HG03064 (cell line): ENCODE data around the gene PLIN3.
"Not testable (repeated sequence)": the region's sequence is repeated elsewhere in the genome, so short reads cannot be mapped to it uniquely, and the experiment has no call there.

Experiments
- ATAC-seq: cut with Tn5 transposase; IDR thresholded peaks from one replicate; pipeline ENCODE4 v1.9.1; 2021; ENCODE audit warnings: low read depth; ENCODE audit not compliant: unreplicated experiment

The PLIN3 gene

GRCh38 chr19:4867534-4868285 is at the start of gene PLIN3:
Gene PLIN3, minus strand, starts transcription at chr19:4867667. Its CDS starts 6,273 bp downstream, at chr19:4861394.
- no peak for ATAC-seq

- ATAC-seq, result no peak
Observed at GRCh38 chr19:4916292-4917082, 49.0 kb upstream of the PLIN3 start.

- no peak for ATAC-seq
Observed at GRCh38 chr19:4914736-4915501, 47.5 kb upstream of the PLIN3 start.

GRCh38 chr19:4913996-4914735 is 46.7 kb upstream of the PLIN3 start:
- ATAC-seq, result no peak

GRCh38 chr19:4911786-4912672 is 44.6 kb upstream of the PLIN3 start:
- ATAC-seq, result no peak

GRCh38 chr19:4911314-4911713 is 43.8 kb upstream of the PLIN3 start:
- ATAC-seq, result no peak

- no peak for ATAC-seq
Observed at GRCh38 chr19:4910594-4911281, 43.3 kb upstream of the PLIN3 start.

- ATAC-seq, result no peak
Observed at GRCh38 chr19:4909897-4910593, 42.6 kb upstream of the PLIN3 start.

GRCh38 chr19:4909156-4909896 is 41.9 kb upstream of the PLIN3 start, which contains the start of gene UHRF1:
Gene UHRF1, plus strand, starts transcription at chr19:4909501. Its CDS starts 1,385 bp downstream, at chr19:4910886.
- no peak for ATAC-seq

GRCh38 chr19:4908781-4909155 is 41.3 kb upstream of the PLIN3 start:
- no peak for ATAC-seq

GRCh38 chr19:4908360-4908759 is 40.9 kb upstream of the PLIN3 start:
- ATAC-seq, result no peak

GRCh38 chr19:4906963-4907362 is 39.5 kb upstream of the PLIN3 start:
- no peak for ATAC-seq

- no peak for ATAC-seq
Observed at GRCh38 chr19:4904481-4904880, 37.0 kb upstream of the PLIN3 start.

GRCh38 chr19:4902796-4903195 is 35.3 kb upstream of the PLIN3 start, which contains the start of gene ARRDC5:
Gene ARRDC5, minus strand, starts transcription at chr19:4902896. Its CDS starts 71 bp downstream, at chr19:4902825.
- ATAC-seq, result no peak

GRCh38 chr19:4900879-4901278 is 33.4 kb upstream of the PLIN3 start:
- ATAC-seq, result not testable (repeated sequence)

- ATAC-seq, result no peak
Observed at GRCh38 chr19:4897146-4897545, 29.7 kb upstream of the PLIN3 start.

- ATAC-seq, result no peak
Observed at GRCh38 chr19:4896372-4896771, 28.9 kb upstream of the PLIN3 start.
